ENCODE measurements around the gene FOXA3.

FOXA3 gene

GRCh38 chr19:45847663-45848062, 16.5 kb upstream of the FOXA3 start:
- Histone ChIP-seq H3K9me3 (no peaks in the 10 kb centered on the region), H3K36me3 (peaks cover 93% of the 10 kb centered on the region)
- no peak for TF ChIP-seq CTCF (IDR thresholded peaks at IDR 0.05; ENCODE audit: low read depth, low read length)

GRCh38 chr19:45848922-45849321, 15.2 kb upstream of the FOXA3 start:
- Histone ChIP-seq H3K4me1 (no peaks in the 10 kb centered on the region), H3K36me3 (peaks cover 85% of the 10 kb centered on the region), H3K27me3 (no peaks in the 10 kb centered on the region), H3K4me3 (ENCODE audit: low read depth, low read length) (no peak overlapping the region), H3K9me3 (no peaks in the 10 kb centered on the region)
- TF ChIP-seq CTCF (IDR thresholded peaks at IDR 0.05; ENCODE audit: low read depth, low read length), result peak; percentile 38
- no peak for DNase-seq

More at GRCh38 chr19:45847663-45848062, 16.5 kb upstream of the FOXA3 start:
- H3K27me3 ChIP-seq, result no peaks in the 10 kb centered on the region
- no peaks in the 10 kb centered on the region for H3K4me1 ChIP-seq
- no peak overlapping the region for H3K4me3 ChIP-seq (ENCODE audit: low read depth, low read length)
- DNase-seq, result no peak

- H3K4me1 ChIP-seq, result no peaks in the 10 kb centered on the region
- H3K27me3 ChIP-seq, result no peaks in the 10 kb centered on the region
- no peak for DNase-seq
- no peak for TF ChIP-seq CTCF (IDR thresholded peaks at IDR 0.05; ENCODE audit: low read depth, low read length)
- no peaks in the 10 kb centered on the region for H3K9me3 ChIP-seq
- peaks cover 61% of the 10 kb centered on the region for H3K36me3 ChIP-seq
- no peak overlapping the region for H3K4me3 ChIP-seq (ENCODE audit: low read depth, low read length)
These were observed 11.9 kb upstream of the FOXA3 start for GRCh38 chr19:45852145-45852750.

- H3K4me3 ChIP-seq (ENCODE audit: low read depth, low read length), result no peak overlapping the region
- no peaks in the 10 kb centered on the region for H3K9me3 ChIP-seq
- no peaks in the 10 kb centered on the region for H3K27me3 ChIP-seq
- no peak for TF ChIP-seq CTCF (IDR thresholded peaks at IDR 0.05; ENCODE audit: low read depth, low read length)
- no peaks in the 10 kb centered on the region for H3K4me1 ChIP-seq
- peaks cover 54% of the 10 kb centered on the region for H3K36me3 ChIP-seq
- DNase-seq, result no peak
These were observed 11.1 kb upstream of the FOXA3 start for GRCh38 chr19:45852983-45853382.

GRCh38 chr19:45854167-45854778, 9.9 kb upstream of the FOXA3 start:
- Histone ChIP-seq H3K4me3 (ENCODE audit: low read depth, low read length) (no peak overlapping the region), H3K27me3 (no peaks in the 10 kb centered on the region), H3K36me3 (peaks cover 47% of the 10 kb centered on the region), H3K4me1 (no peaks in the 10 kb centered on the region), H3K9me3 (no peaks in the 10 kb centered on the region)
- DNase-seq, result no peak
- TF ChIP-seq CTCF (IDR thresholded peaks at IDR 0.05; ENCODE audit: low read depth, low read length), result no peak
